Fibroblast of lung (primary cell): Measurements from ENCODE around the gene FKBP10. TPM values are rescaled to one million over a fixed set of nuclear protein-coding genes. Genes with fewer than 3 reads are reported as not detected.
"Not testable (repeated sequence)": the region's sequence is repeated elsewhere in the genome, so short reads cannot be mapped to it uniquely, and the experiment has no call there.

Source experiments
- DNase-seq, 2 donors: peaks; one replicate each; pipeline versions ENCODE4 v3.0.0 to v3.0.0-alpha.2; 2010; ENCODE audit warnings: low read depth in 2 of 2
- H2AFZ ChIP-seq: 2 replicates; pipeline ENCODE4 v1.5.1; 2012; ENCODE audit warnings: low read length, control low read depth, inconsistent platforms
- H3K27ac ChIP-seq: 2 replicates; pipeline ENCODE4 v1.5.1; 2011; ENCODE audit warnings: low read length, control low read depth; ENCODE audit not compliant: insufficient read depth
- H3K27me3 ChIP-seq: 2 replicates; pipeline ENCODE4 v1.5.1; 2011; ENCODE audit warnings: mild to moderate bottlenecking, low read length; ENCODE audit not compliant: control insufficient read depth, insufficient read depth
- H3K36me3 ChIP-seq: 2 replicates; pipeline ENCODE4 v1.5.1; 2011; ENCODE audit warnings: low read length; ENCODE audit not compliant: control insufficient read depth, insufficient read depth
- H3K4me1 ChIP-seq: 2 replicates; pipeline ENCODE4 v1.5.1; 2011; ENCODE audit warnings: low read length; ENCODE audit not compliant: control insufficient read depth, insufficient read depth; ENCODE audit errors: extremely low read depth
- H3K4me2 ChIP-seq: 2 replicates; pipeline ENCODE4 v1.5.1; 2011; ENCODE audit warnings: low read length, control low read depth; ENCODE audit not compliant: insufficient read depth; ENCODE audit errors: extremely low read depth
- H3K4me3 ChIP-seq, 4 experiments: fragments of 200-600 bp in 1 of 4; sonication (generic) in 1 of 4; replicated peaks in 1 of 4; 2 replicates each; pipeline ENCODE4 v1.5.1; 2011 to 2016; ENCODE audit warnings: low read length in 4 of 4, low read depth in 3 of 4, mild to moderate bottlenecking in 3 of 4, control low read depth in 2 of 4, inconsistent platforms in 1 of 4, mixed read lengths in 1 of 4; ENCODE audit not compliant: insufficient read depth in 1 of 4; ENCODE audit errors: control extremely low read depth in 1 of 4
- H3K79me2 ChIP-seq: 2 replicates; pipeline ENCODE4 v1.5.1; 2012; ENCODE audit warnings: mild to moderate bottlenecking, low read length, inconsistent platforms; ENCODE audit not compliant: control insufficient read depth, insufficient read depth
- H3K9ac ChIP-seq: 2 replicates; pipeline ENCODE4 v1.5.1; 2011; ENCODE audit warnings: mild to moderate bottlenecking, low read length, control low read depth; ENCODE audit not compliant: insufficient read depth
- H3K9me3 ChIP-seq: 2 replicates; pipeline ENCODE4 v1.5.1; 2012; ENCODE audit warnings: low read depth, low read length; ENCODE audit not compliant: control insufficient read depth, insufficient read depth
- H4K20me1 ChIP-seq: 2 replicates; pipeline ENCODE4 v1.5.1; 2011; ENCODE audit warnings: low read length; ENCODE audit not compliant: control insufficient read depth, insufficient read depth; ENCODE audit errors: extremely low read depth
- CTCF ChIP-seq, 2 donors: IDR thresholded peaks in 1 of 2; conservative IDR thresholded peaks in 1 of 2; 1 replicate in 1 of 2; 2 replicates in 1 of 2; pipeline ENCODE4 v1.5.1; 2011 to 2012; ENCODE audit warnings: low read length in 2 of 2, control low read depth in 1 of 2, inconsistent platforms in 1 of 2, low read depth in 1 of 2, mild to moderate bottlenecking in 1 of 2
- EZH2 ChIP-seq: IDR thresholded peaks from 2 replicates; pipeline ENCODE4 v1.5.1; 2012; ENCODE audit warnings: low read length, control low read depth, mild to moderate bottlenecking; ENCODE audit errors: missing control alignments
- polyA plus RNA-seq, 2 donors: library from polyadenylated mRNA; depleted of rRNA in 1 of 2; stranded (reverse) in 1 of 2; unstranded in 1 of 2; fragments of >200 nt; gene quantifications; 2 replicates each; pipeline ENCODE4 v1.2.1, GENCODE V29; 2011 to 2012; ENCODE audit warnings: missing spikeins in 1 of 2
- total RNA-seq: library from RNA; depleted of rRNA; stranded (reverse); fragments of >200 nt; gene quantifications from 2 replicates; pipeline ENCODE4 v1.2.1, GENCODE V29; 2014

Gene FKBP10
- total and polyA plus RNA-seq, 2 donors (not counting 1 experiment from before 2014, with no cell fraction given): 182 to 242 TPM

GRCh38 chr17:41824086-41824485 is 11.3 kb downstream of the FKBP10 start:
- Histone ChIP-seq H3K79me2 (no peaks in the 10 kb centered on the region), H3K9me3 (no peaks in the 10 kb centered on the region), H2AFZ (no peak overlapping the region), H3K36me3 (peaks cover 17% of the 10 kb centered on the region), H3K27ac (no peak overlapping the region), H4K20me1 (no peaks in the 10 kb centered on the region), H3K9ac (no peak overlapping the region), H3K4me2 (no peak overlapping the region), H3K4me1 (no peaks in the 10 kb centered on the region), H3K27me3 (no peaks in the 10 kb centered on the region), H3K4me3 (no peak overlapping the region)
- TF ChIP-seq EZH2: no peak
- no peak for TF ChIP-seq CTCF (conservative IDR thresholded peaks at IDR 0.05 in 1 of 2, IDR thresholded peaks at IDR 0.05 in 1 of 2; ENCODE audit: low read depth in 1 of 2, low read length in 2 of 2)
- DNase-seq: no peak

GRCh38 chr17:41825175-41825845 is 12.5 kb downstream of the FKBP10 start:
- Histone ChIP-seq H3K4me2 (no peak overlapping the region), H4K20me1 (no peaks in the 10 kb centered on the region), H3K27me3 (no peaks in the 10 kb centered on the region), H3K27ac (no peak overlapping the region), H3K9ac (no peak overlapping the region), H3K4me1 (no peaks in the 10 kb centered on the region), H3K4me3 (no peak overlapping the region), H3K79me2 (no peaks in the 10 kb centered on the region), H3K36me3 (peaks cover 9% of the 10 kb centered on the region), H3K9me3 (no peaks in the 10 kb centered on the region), H2AFZ (no peak overlapping the region)
- TF ChIP-seq CTCF (conservative IDR thresholded peaks at IDR 0.05 in 1 of 2, IDR thresholded peaks at IDR 0.05 in 1 of 2; ENCODE audit: low read depth in 1 of 2, low read length in 2 of 2) (no peak), EZH2 (no peak)
- DNase-seq: no peak

- H3K4me2 ChIP-seq, H2AFZ ChIP-seq, H3K9me3 ChIP-seq, H3K4me1 ChIP-seq, H3K36me3 ChIP-seq, H3K79me2 ChIP-seq, H3K27ac ChIP-seq, H3K27me3 ChIP-seq, H3K4me3 ChIP-seq, DNase-seq, H3K9ac ChIP-seq, H4K20me1 ChIP-seq: not testable (repeated sequence)
Measured at GRCh38 chr17:41829961-41830360, 17.2 kb downstream of the FKBP10 start.
